Stimulated activated naive CD8-positive, alpha-beta T cell treated with anti-CD3 and anti-CD28 coated beads, Interleukin-15, Interleukin-2, amounts not matched to agents 100 ng/mL and 50 ng/mL, for 24 hours (primary cell): ENCODE results near the gene EXOSC2.
"Not testable (repeated sequence)": the region's sequence is repeated elsewhere in the genome, so short reads cannot be mapped to it uniquely, and the experiment has no call there.

Experiments used
- H3K27ac Mint-ChIP-seq: one replicate; pipeline ENCODE4 v1.8.0; 2021; ENCODE audit warnings: mild to moderate bottlenecking, mixed read lengths
- H3K27me3 Mint-ChIP-seq: one replicate; pipeline ENCODE4 v1.8.0; 2021; ENCODE audit warnings: mixed read lengths
- H3K36me3 Mint-ChIP-seq: one replicate; pipeline ENCODE4 v1.8.0; 2021; ENCODE audit warnings: low read depth, mixed read lengths
- H3K4me1 Mint-ChIP-seq: one replicate; pipeline ENCODE4 v1.8.0; 2021; ENCODE audit warnings: low read depth, mixed read lengths
- H3K4me3 Mint-ChIP-seq: one replicate; pipeline ENCODE4 v1.8.0; 2021; ENCODE audit warnings: mild to moderate bottlenecking, mixed read lengths
- H3K9me3 Mint-ChIP-seq: one replicate; pipeline ENCODE4 v1.8.0; 2021; ENCODE audit warnings: mixed read lengths

EXOSC2 gene

DNA sequence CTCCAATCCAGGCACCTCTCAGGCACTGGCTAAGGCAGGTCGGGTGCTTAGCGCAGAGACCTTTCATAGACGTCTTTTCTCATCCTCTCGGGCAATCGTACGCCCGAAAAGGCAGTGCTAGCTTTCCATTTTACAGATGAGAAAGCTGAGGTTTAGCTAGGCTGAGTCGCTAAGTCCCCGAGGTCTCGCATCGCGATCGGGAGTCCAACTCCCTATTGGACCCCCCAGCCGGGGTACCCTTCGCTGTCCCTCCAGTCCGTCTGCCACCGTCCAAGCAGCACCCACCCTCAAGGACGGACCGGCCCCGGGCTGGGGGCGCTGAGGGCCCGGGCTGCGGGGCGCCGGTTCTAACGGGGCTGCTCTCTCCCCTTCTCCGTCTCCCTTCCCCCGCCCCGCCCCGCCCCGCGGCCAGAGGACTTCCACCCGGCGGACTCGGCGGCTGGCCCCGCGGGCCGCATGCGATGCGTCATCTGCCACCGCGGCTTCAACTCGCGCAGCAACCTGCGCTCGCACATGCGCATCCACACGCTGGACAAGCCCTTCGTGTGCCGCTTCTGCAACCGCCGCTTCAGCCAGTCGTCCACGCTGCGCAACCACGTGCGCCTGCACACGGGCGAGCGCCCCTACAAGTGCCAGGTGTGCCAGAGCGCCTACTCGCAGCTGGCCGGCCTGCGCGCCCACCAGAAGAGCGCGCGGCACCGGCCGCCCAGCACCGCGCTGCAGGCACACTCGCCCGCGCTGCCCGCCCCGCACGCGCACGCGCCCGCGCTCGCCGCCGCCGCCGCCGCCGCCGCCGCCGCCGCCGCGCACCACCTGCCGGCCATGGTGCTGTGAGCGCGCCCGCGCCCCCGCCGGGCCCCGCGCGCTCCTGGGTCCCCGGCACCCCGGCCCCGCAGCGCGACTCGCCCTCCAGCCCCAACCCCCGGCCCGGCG, 12.5 kb upstream of the EXOSC2 start:
- Mint-ChIP-seq H3K4me3 (peak overlapping the region; percentile 23), H3K27me3 (peaks cover 11% of the 10 kb centered on the region), H3K27ac (no peak overlapping the region), H3K4me1 (peaks cover 4% of the 10 kb centered on the region), H3K9me3 (no peaks in the 10 kb centered on the region), H3K36me3 (no peaks in the 10 kb centered on the region)

DNA sequence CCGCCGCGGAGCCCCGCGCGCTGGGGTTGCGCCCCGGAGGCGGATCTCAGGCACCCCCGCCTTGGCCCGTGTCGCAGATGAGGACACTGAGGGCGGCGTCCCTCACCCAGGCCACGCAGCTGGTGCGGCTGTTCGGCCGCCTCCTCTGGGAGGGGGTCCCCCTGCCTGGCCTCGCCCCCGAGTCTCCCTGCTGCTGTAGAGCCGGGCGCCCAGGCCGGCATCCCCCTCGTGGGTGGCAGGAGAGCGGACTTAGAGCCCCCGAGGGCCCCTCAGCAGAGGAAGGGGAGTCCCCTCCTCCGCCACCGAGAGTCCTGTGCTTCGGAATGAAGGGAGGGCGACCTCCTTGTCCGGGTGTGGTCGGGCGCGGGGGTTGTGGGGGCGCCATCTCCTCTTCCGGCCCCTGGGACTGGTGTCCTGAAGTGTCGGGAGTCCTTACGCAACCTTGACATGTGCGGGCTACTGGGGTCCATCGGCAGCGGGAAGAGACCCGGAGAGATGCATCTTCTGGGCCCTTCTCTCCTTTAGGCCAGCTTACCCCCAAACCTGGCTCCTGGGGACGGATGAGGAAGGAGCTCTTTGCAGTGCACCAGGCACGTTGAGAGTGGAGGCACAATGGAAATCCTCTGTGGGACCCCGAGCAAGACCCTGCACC, 11.7 kb upstream of the EXOSC2 start:
- H3K27ac Mint-ChIP-seq: no peak overlapping the region

DNA sequence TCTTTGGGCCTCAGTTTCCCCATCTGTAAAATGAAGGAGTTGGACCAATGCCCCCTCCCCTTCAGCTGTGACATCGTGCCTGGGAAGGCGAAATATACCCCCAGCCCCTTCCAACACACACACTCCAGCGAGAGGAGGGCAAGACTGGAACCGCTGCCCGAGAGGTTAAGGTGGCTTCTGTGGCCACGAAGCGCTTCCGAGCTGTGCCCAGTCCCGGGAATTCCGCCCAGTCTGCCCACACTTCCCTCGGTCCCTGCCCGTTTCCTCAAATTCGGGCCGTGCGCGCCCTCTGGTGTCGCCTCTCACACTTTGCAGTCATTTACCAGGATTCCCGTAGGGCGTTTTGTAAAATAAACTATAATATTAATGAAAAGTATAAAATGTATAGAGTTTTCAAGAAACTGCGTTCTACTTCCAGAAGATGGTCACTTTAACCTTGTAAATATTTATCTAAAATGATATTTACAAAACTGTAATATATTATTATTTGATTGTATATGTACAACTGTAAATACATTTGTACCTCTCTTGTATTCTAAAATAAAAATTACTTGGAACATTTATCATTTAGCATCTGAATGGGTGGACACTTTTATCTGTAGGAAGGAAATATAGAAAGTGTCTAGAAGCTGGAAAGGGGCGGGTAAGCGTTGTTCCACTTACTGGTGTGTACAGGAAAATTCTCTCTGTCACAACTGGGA, 11.0 kb upstream of the EXOSC2 start:
- Mint-ChIP-seq H3K27me3 (peaks cover 11% of the 10 kb centered on the region), H3K9me3 (no peaks in the 10 kb centered on the region), H3K36me3 (no peaks in the 10 kb centered on the region), H3K4me1 (peaks cover 4% of the 10 kb centered on the region), H3K4me3 (peak overlapping the region; percentile 81), H3K27ac (peak overlapping the region; percentile 68)

More for the DNA sequence above, 11.7 kb upstream of the EXOSC2 start:
- H3K4me1 Mint-ChIP-seq: peaks cover 4% of the 10 kb centered on the region
- H3K27me3 Mint-ChIP-seq: peaks cover 11% of the 10 kb centered on the region
- no peaks in the 10 kb centered on the region for H3K9me3 Mint-ChIP-seq
- peak overlapping the region; percentile 81 for H3K4me3 Mint-ChIP-seq
- no peaks in the 10 kb centered on the region for H3K36me3 Mint-ChIP-seq

DNA sequence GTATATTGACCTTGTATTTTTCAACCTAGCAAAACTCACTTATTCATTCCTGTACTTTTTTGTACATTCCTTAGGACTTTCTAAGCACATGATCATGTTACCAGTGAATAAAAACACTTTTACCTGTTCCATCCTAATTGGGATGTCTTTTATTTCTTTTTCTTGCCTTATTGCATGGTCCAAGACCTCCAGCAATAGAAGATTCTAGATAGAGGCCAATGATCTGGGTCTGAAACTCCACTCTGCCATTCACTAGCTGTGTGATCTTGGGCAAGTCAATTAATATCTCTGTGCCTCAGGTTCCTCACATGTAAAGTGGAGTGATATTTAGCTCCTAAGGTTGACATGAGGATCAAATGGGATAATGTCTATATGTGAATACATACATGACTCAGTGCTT, 8.5 kb upstream of the EXOSC2 start:
- Mint-ChIP-seq H3K4me1 (peaks cover 4% of the 10 kb centered on the region), H3K4me3 (no peak overlapping the region), H3K27me3 (peaks cover 7% of the 10 kb centered on the region), H3K27ac (no peak overlapping the region), H3K9me3 (no peaks in the 10 kb centered on the region), H3K36me3 (no peaks in the 10 kb centered on the region)

DNA sequence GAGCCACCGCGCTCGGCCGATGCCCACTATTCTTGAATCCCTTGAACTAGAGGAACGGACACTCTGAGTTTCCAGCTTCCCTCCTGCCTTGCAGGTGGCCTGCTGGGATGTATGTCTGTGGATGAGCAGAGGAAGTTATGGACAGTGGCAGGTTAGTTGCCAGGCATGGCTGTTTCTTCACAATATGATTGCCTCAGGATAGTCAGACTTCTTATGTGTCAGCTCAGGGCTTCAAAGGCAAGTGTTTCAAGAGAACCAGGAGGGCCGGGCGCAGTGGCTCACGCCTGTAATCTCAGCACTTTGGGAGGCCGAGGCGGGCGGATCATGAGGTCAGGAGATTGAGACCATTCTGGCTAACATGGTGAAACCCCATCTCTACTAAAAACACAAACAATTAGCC, 7.6 kb upstream of the EXOSC2 start:
- not testable (repeated sequence) for H3K4me1 Mint-ChIP-seq, H3K27ac Mint-ChIP-seq, H3K36me3 Mint-ChIP-seq, H3K9me3 Mint-ChIP-seq, H3K4me3 Mint-ChIP-seq, H3K27me3 Mint-ChIP-seq

DNA sequence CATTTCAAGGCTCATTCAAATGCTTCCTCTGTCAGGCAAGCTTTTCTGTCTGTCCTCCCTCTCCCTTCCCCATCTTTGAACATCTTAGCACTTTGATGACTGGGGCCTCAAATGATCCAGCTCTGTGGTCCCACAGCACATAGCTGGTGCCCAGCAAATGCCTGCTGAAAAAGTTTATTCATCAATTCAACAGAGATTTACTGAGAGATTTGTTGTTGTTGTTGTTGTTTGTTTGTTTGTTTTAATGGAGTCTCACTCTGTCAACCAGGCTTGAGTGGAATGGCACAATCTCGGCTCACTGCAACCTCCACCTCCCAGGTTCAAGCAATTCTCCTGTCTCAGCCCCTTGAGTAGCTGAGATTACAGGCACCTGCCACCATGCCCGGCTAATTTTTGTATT, 6.0 kb upstream of the EXOSC2 start:
- H3K4me3 Mint-ChIP-seq: no peak overlapping the region

DNA sequence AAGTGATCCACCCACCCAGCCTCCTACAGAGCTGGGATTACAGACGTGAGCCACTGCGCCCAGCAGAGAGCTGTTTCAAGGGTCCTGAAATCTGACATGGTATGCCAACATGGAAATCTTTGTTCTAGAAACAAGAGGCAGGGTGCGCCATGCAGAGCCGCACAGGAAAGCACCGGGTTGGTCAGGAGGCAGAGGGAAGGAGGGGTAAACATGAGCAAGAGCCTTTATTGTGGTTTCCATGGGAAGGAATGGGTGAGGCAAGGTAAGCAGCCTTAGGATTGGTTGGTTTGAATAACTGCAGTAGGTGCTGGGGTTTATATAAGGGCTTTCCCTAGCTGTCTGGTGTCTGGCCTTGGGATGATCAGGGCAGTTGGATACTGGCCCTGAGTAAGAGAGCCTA, 5.5 kb upstream of the EXOSC2 start:
- no peak overlapping the region for H3K4me3 Mint-ChIP-seq
- no peak overlapping the region for H3K27ac Mint-ChIP-seq
- H3K27me3 Mint-ChIP-seq: no peaks in the 10 kb centered on the region
- H3K36me3 Mint-ChIP-seq: no peaks in the 10 kb centered on the region
- H3K4me1 Mint-ChIP-seq: peaks cover 7% of the 10 kb centered on the region
- H3K9me3 Mint-ChIP-seq: no peaks in the 10 kb centered on the region

More for the DNA sequence above, 6.0 kb upstream of the EXOSC2 start:
- Mint-ChIP-seq H3K4me1 (peaks cover 3% of the 10 kb centered on the region), H3K27ac (no peak overlapping the region), H3K27me3 (no peaks in the 10 kb centered on the region), H3K36me3 (no peaks in the 10 kb centered on the region), H3K9me3 (no peaks in the 10 kb centered on the region)

DNA sequence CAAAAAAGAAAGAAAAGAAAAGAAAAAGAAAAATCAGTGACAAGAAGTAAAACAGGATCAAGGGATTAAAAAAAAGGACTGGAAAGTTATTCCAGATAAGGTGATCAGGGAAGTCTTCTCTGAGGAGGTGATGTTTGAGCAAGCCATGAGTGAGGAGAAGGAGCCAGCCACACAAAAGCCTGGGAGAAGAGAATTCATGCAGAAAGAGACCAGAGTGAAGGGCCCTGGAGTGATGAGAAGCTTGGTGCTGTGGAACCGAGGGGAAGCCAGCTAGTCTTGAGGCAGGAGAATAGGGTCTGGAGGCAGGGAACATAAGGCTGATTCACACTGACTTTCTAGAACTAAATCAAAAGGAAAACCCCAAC, 4.0 kb upstream of the EXOSC2 start:
- H3K27me3 Mint-ChIP-seq: no peaks in the 10 kb centered on the region
- no peak overlapping the region for H3K4me3 Mint-ChIP-seq
- peaks cover 15% of the 10 kb centered on the region for H3K4me1 Mint-ChIP-seq
- H3K9me3 Mint-ChIP-seq: no peaks in the 10 kb centered on the region
- no peak overlapping the region for H3K27ac Mint-ChIP-seq
- peaks cover 5% of the 10 kb centered on the region for H3K36me3 Mint-ChIP-seq

DNA sequence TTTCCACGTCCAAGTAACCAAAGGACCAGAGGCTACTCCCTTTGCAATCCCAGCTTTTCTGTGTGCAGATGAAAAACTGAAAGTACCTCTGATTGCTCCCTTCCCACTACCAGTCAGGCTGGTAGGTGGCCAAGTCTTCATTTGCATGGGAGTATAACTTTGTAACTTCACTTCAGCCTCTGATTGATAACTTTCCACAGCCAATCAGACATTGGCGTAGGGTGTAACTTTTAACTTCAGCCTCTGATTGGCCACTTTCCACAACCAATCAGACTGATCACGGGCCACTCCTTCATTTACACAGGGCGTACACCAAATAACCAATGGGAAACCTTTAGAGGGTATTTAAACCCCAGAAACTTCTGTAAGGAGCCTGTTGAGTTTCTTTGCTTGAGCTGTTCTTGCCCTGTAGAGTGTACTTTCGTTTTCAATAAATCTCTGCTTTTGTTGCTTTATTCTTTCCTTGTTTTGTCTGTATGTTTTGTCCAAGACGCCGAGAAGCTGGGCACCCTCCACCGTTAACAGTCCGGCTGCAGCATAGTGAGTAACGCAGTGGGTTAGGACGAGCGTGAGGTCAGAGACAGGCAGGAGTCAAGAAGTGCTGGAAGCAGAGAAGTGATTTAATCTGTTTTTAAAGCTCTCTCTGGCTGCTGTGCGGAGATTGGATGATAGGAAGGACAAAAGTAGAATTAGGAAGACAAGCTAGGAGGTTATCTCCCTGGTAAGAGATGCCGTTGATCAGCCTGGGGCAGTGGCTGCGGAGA, 3.5 kb upstream of the EXOSC2 start:
- Mint-ChIP-seq H3K36me3 (peaks cover 10% of the 10 kb centered on the region), H3K27ac (no peak overlapping the region), H3K9me3 (no peaks in the 10 kb centered on the region), H3K27me3 (no peaks in the 10 kb centered on the region), H3K4me3 (no peak overlapping the region), H3K4me1 (peaks cover 20% of the 10 kb centered on the region)

DNA sequence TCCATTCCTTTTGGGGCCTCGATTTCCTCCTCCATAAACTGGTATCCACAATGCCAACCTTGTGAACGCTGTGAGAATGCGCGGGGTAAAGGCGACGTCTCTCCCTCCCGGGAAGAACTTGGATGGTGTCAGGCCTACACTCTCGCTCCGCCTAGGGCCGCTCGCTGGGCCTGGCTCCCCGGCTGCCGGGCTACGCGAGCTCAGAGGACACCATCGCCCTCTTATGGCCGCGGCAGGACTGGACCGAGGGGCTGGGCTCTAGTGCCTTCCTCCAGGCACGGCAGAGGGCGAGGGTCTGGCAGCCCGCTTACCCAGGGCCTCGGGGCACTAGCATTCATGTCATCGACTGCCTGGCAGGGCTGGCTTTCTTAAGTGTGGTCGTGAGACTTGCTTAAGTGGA, 1.3 kb upstream of the EXOSC2 start:
- Mint-ChIP-seq H3K27me3 (no peaks in the 10 kb centered on the region), H3K27ac (peak overlapping the region; percentile 23), H3K4me3 (peak overlapping the region; percentile 97), H3K4me1 (peaks cover 42% of the 10 kb centered on the region), H3K9me3 (no peaks in the 10 kb centered on the region), H3K36me3 (peaks cover 29% of the 10 kb centered on the region)

DNA sequence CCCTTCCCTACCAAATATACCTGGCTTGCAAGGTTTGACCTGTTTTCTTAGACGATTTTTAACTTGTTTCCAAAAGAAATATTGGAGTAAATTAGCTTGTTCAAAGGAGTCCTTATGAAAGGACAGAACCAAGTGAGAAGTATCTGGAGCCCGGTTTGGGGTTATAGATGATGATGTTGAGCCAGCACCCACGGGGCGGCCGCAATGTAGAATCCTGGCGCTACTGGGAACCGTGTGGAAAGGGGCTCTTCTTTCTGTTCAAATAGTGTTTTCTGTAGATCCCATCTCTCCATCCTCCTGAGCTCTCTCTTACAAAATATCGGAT, 517 bp upstream of the EXOSC2 start:
- no peaks in the 10 kb centered on the region for H3K9me3 Mint-ChIP-seq
- peak overlapping the region; percentile 97 for H3K4me3 Mint-ChIP-seq
- peak overlapping the region; percentile 92 for H3K27ac Mint-ChIP-seq
- no peaks in the 10 kb centered on the region for H3K27me3 Mint-ChIP-seq
- H3K36me3 Mint-ChIP-seq: peaks cover 36% of the 10 kb centered on the region
- H3K4me1 Mint-ChIP-seq: peaks cover 45% of the 10 kb centered on the region

DNA sequence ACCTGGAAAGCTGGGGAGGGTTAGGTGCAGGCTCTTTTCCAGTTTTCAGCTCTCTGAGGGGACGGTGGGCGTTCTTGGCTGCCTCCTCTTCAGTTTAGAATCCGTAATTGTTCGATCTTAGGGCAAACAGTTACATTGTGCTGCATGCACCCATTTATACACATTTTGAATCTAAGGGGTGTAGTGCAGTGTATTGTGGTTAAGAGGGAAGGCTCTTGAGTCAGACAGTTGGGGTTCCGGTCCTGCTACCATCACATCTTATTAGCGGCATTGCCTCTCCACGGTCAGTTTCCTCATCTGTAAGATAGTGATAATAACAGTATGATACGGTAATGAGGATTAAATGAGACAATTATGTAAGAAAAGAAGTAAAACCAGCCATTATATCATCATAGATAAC, 625 bp downstream of the EXOSC2 start:
- Mint-ChIP-seq H3K27ac (peak overlapping the region; percentile 98), H3K9me3 (no peaks in the 10 kb centered on the region), H3K27me3 (no peaks in the 10 kb centered on the region), H3K4me3 (peak overlapping the region; percentile 97), H3K4me1 (peaks cover 55% of the 10 kb centered on the region), H3K36me3 (peaks cover 48% of the 10 kb centered on the region)

DNA sequence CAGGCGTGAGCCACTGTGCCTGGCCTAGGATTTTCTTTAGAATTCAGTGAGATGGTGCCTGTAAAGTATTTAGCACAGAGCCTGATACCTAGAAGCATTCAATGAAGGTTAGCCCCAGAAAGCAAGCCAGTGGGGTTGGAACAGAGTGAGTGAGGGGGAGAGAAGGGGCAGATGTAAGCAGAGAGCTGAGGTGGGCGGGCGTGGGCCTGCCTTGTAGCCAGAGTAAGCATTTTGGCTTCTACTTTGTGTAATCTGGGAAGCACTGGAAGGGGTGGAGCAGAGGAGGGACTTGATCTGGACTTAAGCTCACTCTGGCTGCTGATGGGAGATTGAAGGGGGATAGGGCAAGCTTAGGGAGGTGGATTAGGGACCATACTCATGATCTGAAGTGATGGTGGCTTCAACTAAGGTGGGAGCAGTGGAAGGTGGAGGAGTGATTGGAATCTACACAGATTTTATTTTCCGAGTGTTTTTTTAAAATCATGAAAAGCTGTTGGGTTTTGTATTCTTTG, 2.6 kb downstream of the EXOSC2 start:
- peaks cover 57% of the 10 kb centered on the region for H3K4me1 Mint-ChIP-seq
- H3K27me3 Mint-ChIP-seq: no peaks in the 10 kb centered on the region
- no peaks in the 10 kb centered on the region for H3K9me3 Mint-ChIP-seq
- peak overlapping the region; percentile 97 for H3K4me3 Mint-ChIP-seq
- peaks cover 59% of the 10 kb centered on the region for H3K36me3 Mint-ChIP-seq
- H3K27ac Mint-ChIP-seq: peak overlapping the region; percentile 74

DNA sequence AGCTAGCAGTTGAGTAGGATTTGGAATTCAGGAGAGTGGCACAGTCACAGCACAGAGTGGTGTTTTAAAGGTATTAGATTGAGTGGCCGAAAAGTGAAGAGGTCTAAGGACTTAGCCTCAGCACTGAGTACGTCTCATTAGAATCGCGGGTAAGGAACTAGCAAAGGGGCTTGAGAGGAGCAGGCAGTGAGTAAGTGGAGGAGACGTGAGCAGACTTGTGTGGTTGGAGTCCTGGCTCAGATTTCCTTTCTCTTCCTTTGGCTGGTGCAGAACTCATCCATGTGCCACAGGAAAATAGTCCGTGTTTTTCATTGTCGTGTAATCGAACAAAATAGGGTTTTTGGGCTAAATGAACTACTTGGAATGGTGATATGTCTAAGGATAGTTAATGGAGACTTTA, 3.4 kb downstream of the EXOSC2 start:
- peak overlapping the region; percentile 66 for H3K27ac Mint-ChIP-seq
- peaks cover 67% of the 10 kb centered on the region for H3K36me3 Mint-ChIP-seq
- no peaks in the 10 kb centered on the region for H3K27me3 Mint-ChIP-seq
- H3K4me3 Mint-ChIP-seq: no peak overlapping the region
- no peaks in the 10 kb centered on the region for H3K9me3 Mint-ChIP-seq
- H3K4me1 Mint-ChIP-seq: peaks cover 60% of the 10 kb centered on the region
